Measurements from ENCODE around the gene GALNT9. TPM values are rescaled to one million over a fixed set of nuclear protein-coding genes. Genes with fewer than 3 reads are reported as not detected.
"Not testable (repeated sequence)": the region's sequence is repeated elsewhere in the genome, so short reads cannot be mapped to it uniquely, and the experiment has no call there.

GALNT9 gene
- polyA plus RNA-seq, 3 donors = 7.3 to 12.7 (median 9.6) TPM

- no peak for DNase-seq (ENCODE audit: extremely low read depth in 1 of 11, low read depth in 9 of 11, low spot score in 4 of 11)
Observed at GRCh38 chr12:132236930-132237771, 92.2 kb downstream of the GALNT9 start.

DNA sequence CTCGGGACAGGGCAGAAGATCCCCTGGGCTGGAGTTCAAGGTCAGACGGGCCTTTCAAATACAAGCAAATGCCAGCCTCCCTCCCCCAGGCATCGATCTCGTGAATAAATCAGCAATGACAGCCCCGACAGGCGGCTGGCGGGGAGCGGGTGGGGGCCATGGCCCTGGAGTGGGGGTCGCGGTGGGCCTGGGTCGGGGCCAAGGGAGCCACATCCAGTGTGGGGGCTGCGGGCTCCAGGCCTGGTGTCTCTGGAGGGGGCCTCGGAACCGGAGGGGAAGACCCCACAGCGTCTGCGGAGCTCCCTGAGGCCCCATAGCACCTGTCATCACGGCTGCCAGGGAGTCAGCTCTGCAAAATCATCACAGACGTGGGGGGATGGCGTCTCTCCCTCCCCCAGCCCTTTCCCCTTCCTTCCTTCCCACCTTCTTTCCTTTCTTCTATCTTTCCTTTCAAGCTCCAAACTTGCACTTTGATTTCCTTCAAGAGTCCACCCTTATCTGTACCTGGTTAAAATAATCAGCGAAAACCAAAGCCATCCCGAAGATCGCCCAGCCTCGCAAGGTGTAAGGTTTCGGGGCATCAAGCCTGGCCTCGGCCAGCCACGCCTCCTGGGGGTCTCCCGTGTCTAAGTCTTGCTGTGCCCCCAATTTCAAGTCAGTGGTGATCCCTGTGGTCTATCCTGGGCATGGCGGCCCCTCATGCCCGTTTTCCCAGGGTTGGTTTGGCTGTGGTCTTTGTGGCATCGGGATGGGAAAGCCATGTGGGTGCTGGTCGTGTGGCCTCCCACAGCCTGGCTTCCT, 93.1 kb downstream of the GALNT9 start:
- no peak for DNase-seq (ENCODE audit: extremely low read depth in 1 of 11, low read depth in 9 of 11, low spot score in 4 of 11)

GRCh38 chr12:132235116-132235820, 94.1 kb downstream of the GALNT9 start:
- no peak for DNase-seq (ENCODE audit: extremely low read depth in 1 of 11, low read depth in 9 of 11, low spot score in 4 of 11)

DNA sequence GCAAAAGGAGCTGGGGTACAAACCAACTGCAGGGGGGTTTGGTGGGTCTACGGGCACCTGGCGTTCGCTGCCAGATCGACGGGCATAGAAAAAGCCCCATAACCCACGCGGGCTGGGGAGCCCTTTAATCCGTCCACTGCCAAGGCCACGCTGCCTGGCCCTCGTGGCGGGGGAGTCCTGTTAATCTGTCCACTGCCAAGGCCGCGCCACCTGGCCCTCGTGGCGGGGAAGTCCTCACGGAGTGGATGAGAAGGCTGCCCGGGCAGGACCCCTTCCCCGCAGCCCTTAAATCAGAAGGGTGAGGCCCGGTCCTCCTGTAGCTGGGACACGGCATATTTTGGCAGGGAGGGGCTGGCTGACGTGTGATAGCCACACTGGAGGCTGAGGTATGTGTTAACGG, 99.0 kb downstream of the GALNT9 start:
- DNase-seq (ENCODE audit: extremely low read depth in 1 of 11, low read depth in 9 of 11, low spot score in 4 of 11) = no peak

- DNase-seq (ENCODE audit: extremely low read depth in 1 of 11, low read depth in 9 of 11, low spot score in 4 of 11) = no peak
Observed at GRCh38 chr12:132229926-132230325, 99.5 kb downstream of the GALNT9 start.

- no peak for DNase-seq (ENCODE audit: extremely low read depth in 1 of 11, low read depth in 9 of 11, low spot score in 4 of 11)
Observed at GRCh38 chr12:132229193-132229760, 100.1 kb downstream of the GALNT9 start.

- DNase-seq (ENCODE audit: extremely low read depth in 1 of 11, low read depth in 9 of 11, low spot score in 4 of 11) = no peak
Observed at GRCh38 chr12:132228476-132229192, 100.8 kb downstream of the GALNT9 start.

- DNase-seq (ENCODE audit: extremely low read depth in 1 of 11, low read depth in 9 of 11, low spot score in 4 of 11) = no peak
Observed at GRCh38 chr12:132227782-132228475, 101.5 kb downstream of the GALNT9 start.

DNA sequence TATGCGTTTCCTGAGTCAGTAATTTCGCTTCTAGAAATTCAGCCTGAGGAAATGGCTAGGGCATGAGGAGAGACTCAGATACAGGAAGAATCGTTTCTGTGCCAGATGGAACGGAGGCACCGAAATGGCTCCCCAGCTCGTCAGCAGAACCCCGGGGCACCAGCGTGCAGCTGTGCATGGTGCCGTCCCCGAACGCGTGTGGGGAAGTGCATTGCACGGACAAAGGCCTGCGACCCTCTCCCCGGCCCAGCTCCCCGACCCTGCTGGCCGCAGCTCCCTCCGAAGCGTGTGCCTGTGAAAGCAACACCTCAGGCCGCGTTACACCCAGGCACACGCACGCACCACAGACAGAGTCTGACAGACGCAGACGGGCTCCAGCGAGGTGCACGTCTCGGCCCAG, 102.3 kb downstream of the GALNT9 start:
- no peak for DNase-seq (ENCODE audit: extremely low read depth in 1 of 11, low read depth in 9 of 11, low spot score in 4 of 11)

- DNase-seq (ENCODE audit: extremely low read depth in 1 of 11, low read depth in 9 of 11, low spot score in 4 of 11) = no peak
Observed at GRCh38 chr12:132226604-132227003, 102.8 kb downstream of the GALNT9 start.

GRCh38 chr12:132225214-132225613, 104.2 kb downstream of the GALNT9 start:
- no peak for DNase-seq (ENCODE audit: extremely low read depth in 1 of 11, low read depth in 9 of 11, low spot score in 4 of 11)

DNA sequence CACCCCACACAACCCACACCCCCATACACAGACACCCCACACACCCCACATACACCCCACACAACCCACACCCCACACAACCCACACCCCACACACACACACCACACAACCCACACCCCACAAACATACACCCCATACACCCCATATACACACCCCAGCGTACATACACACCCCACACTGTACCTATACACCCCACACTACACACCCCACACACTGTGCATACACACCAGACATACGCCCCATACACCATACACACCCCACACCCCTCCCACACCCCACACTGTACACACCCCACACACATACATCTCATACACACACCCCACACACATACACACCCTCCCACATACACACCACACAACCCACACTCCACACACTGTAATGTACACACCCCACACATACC, 104.9 kb downstream of the GALNT9 start:
- DNase-seq (ENCODE audit: extremely low read depth in 1 of 11, low read depth in 9 of 11, low spot score in 4 of 11) = no peak

DNA sequence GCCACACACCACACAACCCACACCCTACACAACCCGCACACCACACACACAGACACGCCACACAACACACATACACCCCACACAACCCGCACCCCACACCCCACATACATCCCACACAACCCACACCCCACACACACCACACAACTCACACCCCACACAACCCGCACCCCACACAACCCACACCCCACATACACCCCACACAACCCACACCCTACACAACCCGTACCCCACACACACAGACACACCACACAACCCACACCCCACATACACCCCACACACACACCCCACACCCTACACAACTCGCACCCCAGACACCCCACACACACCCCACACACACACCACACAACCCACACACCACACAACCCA, 106.6 kb downstream of the GALNT9 start:
- no peak for DNase-seq (ENCODE audit: extremely low read depth in 1 of 11, low read depth in 9 of 11, low spot score in 4 of 11)

DNA sequence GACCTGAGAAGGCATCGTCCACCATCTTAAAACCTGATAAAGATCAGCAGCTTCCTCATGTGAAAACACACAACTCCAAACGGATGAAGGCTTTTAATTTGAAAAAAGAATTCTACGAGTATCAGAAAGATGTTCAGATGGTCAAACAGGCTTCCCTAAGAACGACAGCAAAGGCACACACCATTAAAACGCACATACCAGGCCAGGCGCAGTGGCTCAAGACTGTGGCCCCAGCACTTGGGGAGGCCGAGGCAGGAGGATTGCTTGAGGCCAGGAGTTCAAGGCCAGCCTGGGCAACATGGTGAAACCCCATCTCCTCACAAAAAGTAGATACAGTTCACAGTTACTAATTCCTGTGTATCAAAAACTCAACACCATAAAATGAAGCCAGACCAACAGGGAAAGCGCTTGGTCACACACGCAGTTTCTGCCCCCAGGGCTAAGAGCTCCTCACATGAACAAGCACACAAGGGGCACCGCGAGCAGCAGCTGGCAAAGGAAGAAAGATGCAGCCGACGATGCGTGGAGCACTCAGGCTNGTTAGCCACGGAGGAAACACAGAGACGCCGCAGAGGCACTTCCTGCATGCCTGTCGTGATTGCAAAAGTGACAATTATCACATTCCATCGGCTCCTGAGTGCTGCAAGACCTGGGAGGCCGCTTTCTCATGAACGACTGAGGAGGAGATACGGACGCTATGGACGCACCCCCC, 107.1 kb downstream of the GALNT9 start:
- DNase-seq (ENCODE audit: extremely low read depth in 1 of 11, low read depth in 9 of 11, low spot score in 4 of 11) = peak; percentile 59 to 88 (median 76)

GRCh38 chr12:132219761-132220160, 109.6 kb downstream of the GALNT9 start:
- not testable (repeated sequence) for DNase-seq (ENCODE audit: extremely low read depth in 1 of 11, low read depth in 9 of 11, low spot score in 4 of 11)

GRCh38 chr12:132219323-132219722, 110.1 kb downstream of the GALNT9 start:
- DNase-seq (ENCODE audit: extremely low read depth in 1 of 11, low read depth in 9 of 11, low spot score in 4 of 11) = no peak

GRCh38 chr12:132218915-132219314, 110.5 kb downstream of the GALNT9 start:
- DNase-seq (ENCODE audit: extremely low read depth in 1 of 11, low read depth in 9 of 11, low spot score in 4 of 11) = no peak

DNA sequence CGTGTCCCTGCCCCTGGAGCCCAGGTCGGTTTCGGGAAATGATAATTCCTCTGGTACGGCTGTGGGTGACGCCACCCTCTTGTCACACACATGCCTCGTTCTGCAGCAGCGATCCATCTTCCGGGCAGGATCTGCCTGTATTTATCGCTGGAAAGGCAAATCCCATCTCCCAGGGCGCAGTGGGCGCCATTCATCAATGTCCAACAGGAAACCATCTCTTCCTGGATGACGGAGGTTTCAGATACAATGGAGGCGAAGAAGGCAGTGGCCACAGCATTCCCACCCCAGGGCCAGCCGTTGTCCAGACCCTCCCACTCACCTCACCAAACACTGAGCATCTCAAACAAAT, 110.9 kb downstream of the GALNT9 start:
- DNase-seq (ENCODE audit: extremely low read depth in 1 of 11, low read depth in 9 of 11, low spot score in 4 of 11) = no peak
